Thoracic aorta (tissue), 2 donors: ENCODE data around the gene ZNF189. TPM values are rescaled to one million over a fixed set of nuclear protein-coding genes. Genes with fewer than 3 reads are reported as not detected.

ENCODE experiments used
- ATAC-seq: fragments of 150-250 bp; one replicate; pipeline ENCODE4 v1.8.0; 2017; ENCODE audit warnings: low read depth; ENCODE audit not compliant: insufficient number of reproducible peaks, low FRiP score
- DNase-seq: peaks from one replicate; pipeline ENCODE4 v3.0.0-alpha.2; 2020; ENCODE audit warnings: low spot score
- H3K27ac ChIP-seq, 2 donors: fragments of 200-600 bp; sonication (generic); 1 replicate in 1 of 2; 2 replicates in 1 of 2; pipeline ENCODE4 v1.5.1; 2016; ENCODE audit warnings: mild to moderate bottlenecking in 2 of 2, moderate library complexity in 2 of 2
- H3K27me3 ChIP-seq: fragments of 200-600 bp; sonication (generic); replicated peaks from 2 replicates; pipeline ENCODE4 v1.6.0; 2016; ENCODE audit warnings: mild to moderate bottlenecking; ENCODE audit not compliant: insufficient read depth
- H3K36me3 ChIP-seq: fragments of 200-600 bp; sonication (generic); one replicate; pipeline ENCODE4 v1.5.1; 2016
- H3K4me1 ChIP-seq, 2 donors: fragments of 200-600 bp; sonication (generic); 1 replicate in 1 of 2; 2 replicates in 1 of 2; pipeline versions ENCODE4 v1.5.1 to v1.6.0; 2016; ENCODE audit warnings: low read depth in 2 of 2, mild to moderate bottlenecking in 1 of 2; ENCODE audit not compliant: control insufficient read depth in 1 of 2
- H3K4me3 ChIP-seq: fragments of 200-600 bp; sonication (generic); 2 replicates; pipeline ENCODE4 v1.5.1; 2016; ENCODE audit warnings: mild to moderate bottlenecking
- H3K9me3 ChIP-seq: fragments of 200-600 bp; sonication (generic); 2 replicates; pipeline ENCODE4 v1.5.1; 2016
- CTCF ChIP-seq: fragments of 200-600 bp; sonication (generic); IDR thresholded peaks from one replicate; pipeline ENCODE4 v1.5.1; 2019; ENCODE audit warnings: antibody characterized with exemption
- total RNA-seq, 2 donors: library from RNA; depleted of rRNA; stranded (reverse); fragments of >200 nt; gene quantifications; one replicate each; pipeline versions ENCODE4 v1.1.0 to v1.2.3, GENCODE V29; 2016

The ZNF189 gene
- total RNA-seq, 2 donors from 2014 or later = 20.4 to 28.2 TPM

- ATAC-seq (no peak), DNase-seq (no peak)
- H3K27me3 ChIP-seq = no peaks in the 10 kb centered on the region
- H3K36me3 ChIP-seq = peaks cover 6% of the 10 kb centered on the region
- no peak overlapping the region for H3K27ac ChIP-seq
- no peak for TF ChIP-seq CTCF
- H3K4me1 ChIP-seq = no peaks in the 10 kb centered on the region
- peaks cover 12% of the 10 kb centered on the region for H3K9me3 ChIP-seq
- H3K4me3 ChIP-seq = no peak overlapping the region
Observed at GRCh38 chr9:101388507-101388993, 10.1 kb upstream of the ZNF189 start.

- Histone ChIP-seq H3K4me1 (peaks cover 9 to 18% of the 10 kb centered on the region in 2 donors), H3K9me3 (no peaks in the 10 kb centered on the region), H3K27me3 (no peaks in the 10 kb centered on the region), H3K27ac (no peak overlapping the region), H3K36me3 (peaks cover 6% of the 10 kb centered on the region), H3K4me3 (no peak overlapping the region)
- ATAC-seq (no peak), DNase-seq (no peak)
- TF ChIP-seq CTCF = no peak
Observed at GRCh38 chr9:101393135-101393534, 5.5 kb upstream of the ZNF189 start.

- Histone ChIP-seq H3K4me3 (no peak overlapping the region), H3K27me3 (no peaks in the 10 kb centered on the region), H3K9me3 (no peaks in the 10 kb centered on the region), H3K4me1 (peaks cover 9 to 23% of the 10 kb centered on the region in 2 donors), H3K27ac (no peak overlapping the region), H3K36me3 (no peaks in the 10 kb centered on the region)
- no peak for ATAC-seq
- TF ChIP-seq CTCF = no peak
- no peak for DNase-seq
Observed at GRCh38 chr9:101394687-101395086, 4.0 kb upstream of the ZNF189 start.

GRCh38 chr9:101397746-101398067, 944 bp upstream of the ZNF189 start:
- TF ChIP-seq CTCF = no peak
- DNase-seq (no peak), ATAC-seq (no peak)
- H3K9me3 ChIP-seq = no peaks in the 10 kb centered on the region
- peaks cover 18% of the 10 kb centered on the region for H3K36me3 ChIP-seq
- no peaks in the 10 kb centered on the region for H3K27me3 ChIP-seq
- H3K4me3 ChIP-seq = peak overlapping the region; percentile 89
- peak overlapping the region; percentile 67 to 79 for H3K27ac ChIP-seq
- peaks cover 13 to 41% of the 10 kb centered on the region in 2 donors for H3K4me1 ChIP-seq

GRCh38 chr9:101398930-101399642, 435 bp downstream of the ZNF189 start:
- H3K9me3 ChIP-seq = peaks cover 4% of the 10 kb centered on the region
- H3K4me3 ChIP-seq = peak overlapping the region; percentile 89
- DNase-seq = peak; percentile 5
- H3K4me1 ChIP-seq = peaks cover 13 to 41% of the 10 kb centered on the region in 2 donors
- peaks cover 32% of the 10 kb centered on the region for H3K36me3 ChIP-seq
- H3K27me3 ChIP-seq = no peaks in the 10 kb centered on the region
- no peak for TF ChIP-seq CTCF
- ATAC-seq = no peak
- peak overlapping the region; percentile 61 to 79 for H3K27ac ChIP-seq
